Omental fat pad (tissue), 4 donors: ENCODE results near the gene MIB2. TPM values are rescaled to one million over a fixed set of nuclear protein-coding genes. Genes with fewer than 3 reads are reported as not detected.

ENCODE experiments used
- ATAC-seq: fragments of 150-250 bp; one replicate; pipeline ENCODE4 v1.9.1; 2016; ENCODE audit warnings: mild to moderate bottlenecking, moderate library complexity; ENCODE audit not compliant: low FRiP score
- DNase-seq: peaks from one replicate; pipeline ENCODE4 v3.0.0-alpha.2; 2019; ENCODE audit warnings: low spot score
- total RNA-seq, 4 donors: library from RNA; depleted of rRNA; stranded (reverse); fragments of >200 nt; gene quantifications; one replicate each; pipeline ENCODE4 v1.1.0, GENCODE V29; 2016
- TF ChIP-seq, protein P1 (sequence below), 3 donors: fragments of 450-650 bp; IDR thresholded peaks; one replicate each; pipeline ENCODE4 v1.5.1; 2016 to 2017; ENCODE audit warnings: antibody characterized with exemption in 3 of 3, mild to moderate bottlenecking in 3 of 3, moderate library complexity in 2 of 3

The MIB2 gene
- total RNA-seq, 4 donors from 2014 or later: 33.7 to 52.2 (median 40.2) TPM

DNA sequence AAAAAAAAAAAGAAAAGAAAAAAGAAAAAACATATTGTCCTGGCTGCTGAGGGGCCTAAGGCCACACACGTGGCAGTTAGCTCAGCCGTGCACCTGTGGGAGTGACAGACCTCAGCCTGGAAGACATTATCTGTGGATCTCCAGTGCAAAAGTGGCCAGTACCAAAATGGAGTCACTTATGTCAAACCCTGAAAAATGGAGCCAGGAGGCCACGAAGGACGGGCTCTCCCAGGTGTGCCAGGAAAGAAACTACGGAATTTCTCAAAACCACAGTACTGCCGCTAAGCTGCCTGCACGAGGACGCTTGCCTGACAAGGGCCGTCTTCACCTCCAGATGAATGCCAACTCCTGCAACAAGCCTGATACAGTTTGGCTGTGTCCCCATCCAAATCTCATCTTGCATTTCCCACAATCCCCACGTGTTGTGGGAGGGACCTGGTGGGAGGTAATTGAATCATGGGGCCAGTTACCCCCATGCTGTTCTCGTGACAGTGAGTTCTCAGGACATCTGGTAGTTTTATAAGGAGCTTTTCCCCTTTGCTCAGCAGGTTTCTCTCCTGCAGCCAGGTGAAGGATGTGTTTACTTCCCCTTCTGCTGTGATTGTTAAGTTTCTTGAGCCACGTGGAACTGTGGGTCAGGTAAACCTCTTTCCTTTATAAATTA is 5.3 kb upstream of the MIB2 start:
- DNase-seq (no peak), ATAC-seq (no peak)
- TF ChIP-seq, protein P1, sequence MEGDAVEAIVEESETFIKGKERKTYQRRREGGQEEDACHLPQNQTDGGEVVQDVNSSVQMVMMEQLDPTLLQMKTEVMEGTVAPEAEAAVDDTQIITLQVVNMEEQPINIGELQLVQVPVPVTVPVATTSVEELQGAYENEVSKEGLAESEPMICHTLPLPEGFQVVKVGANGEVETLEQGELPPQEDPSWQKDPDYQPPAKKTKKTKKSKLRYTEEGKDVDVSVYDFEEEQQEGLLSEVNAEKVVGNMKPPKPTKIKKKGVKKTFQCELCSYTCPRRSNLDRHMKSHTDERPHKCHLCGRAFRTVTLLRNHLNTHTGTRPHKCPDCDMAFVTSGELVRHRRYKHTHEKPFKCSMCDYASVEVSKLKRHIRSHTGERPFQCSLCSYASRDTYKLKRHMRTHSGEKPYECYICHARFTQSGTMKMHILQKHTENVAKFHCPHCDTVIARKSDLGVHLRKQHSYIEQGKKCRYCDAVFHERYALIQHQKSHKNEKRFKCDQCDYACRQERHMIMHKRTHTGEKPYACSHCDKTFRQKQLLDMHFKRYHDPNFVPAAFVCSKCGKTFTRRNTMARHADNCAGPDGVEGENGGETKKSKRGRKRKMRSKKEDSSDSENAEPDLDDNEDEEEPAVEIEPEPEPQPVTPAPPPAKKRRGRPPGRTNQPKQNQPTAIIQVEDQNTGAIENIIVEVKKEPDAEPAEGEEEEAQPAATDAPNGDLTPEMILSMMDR (IDR thresholded peaks at IDR 0.05): no peak

- ATAC-seq: no peak
Measured at GRCh38 chr1:1610796-1611195, 4.5 kb upstream of the MIB2 start.

DNA sequence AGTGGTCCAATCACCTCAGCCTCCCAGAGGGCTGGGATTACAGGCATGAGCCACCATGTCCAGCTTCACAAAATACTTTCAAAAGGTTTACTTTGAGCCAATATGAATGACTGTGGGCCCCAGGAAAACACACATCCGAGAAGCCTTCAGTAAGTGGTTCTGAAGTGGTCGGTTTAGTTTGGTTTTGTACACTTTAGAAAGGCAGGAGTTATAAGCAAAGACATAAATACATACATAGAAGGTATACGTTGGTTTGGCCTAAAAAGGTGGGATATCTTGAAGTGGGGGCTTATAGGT is 3.2 kb upstream of the MIB2 start:
- DNase-seq (no peak), ATAC-seq (no peak)
- TF ChIP-seq, protein P1 (IDR thresholded peaks at IDR 0.05): no peak

More at GRCh38 chr1:1610796-1611195, 4.5 kb upstream of the MIB2 start:
- TF ChIP-seq, protein P1 (IDR thresholded peaks at IDR 0.05): no peak
- DNase-seq: no peak

DNA sequence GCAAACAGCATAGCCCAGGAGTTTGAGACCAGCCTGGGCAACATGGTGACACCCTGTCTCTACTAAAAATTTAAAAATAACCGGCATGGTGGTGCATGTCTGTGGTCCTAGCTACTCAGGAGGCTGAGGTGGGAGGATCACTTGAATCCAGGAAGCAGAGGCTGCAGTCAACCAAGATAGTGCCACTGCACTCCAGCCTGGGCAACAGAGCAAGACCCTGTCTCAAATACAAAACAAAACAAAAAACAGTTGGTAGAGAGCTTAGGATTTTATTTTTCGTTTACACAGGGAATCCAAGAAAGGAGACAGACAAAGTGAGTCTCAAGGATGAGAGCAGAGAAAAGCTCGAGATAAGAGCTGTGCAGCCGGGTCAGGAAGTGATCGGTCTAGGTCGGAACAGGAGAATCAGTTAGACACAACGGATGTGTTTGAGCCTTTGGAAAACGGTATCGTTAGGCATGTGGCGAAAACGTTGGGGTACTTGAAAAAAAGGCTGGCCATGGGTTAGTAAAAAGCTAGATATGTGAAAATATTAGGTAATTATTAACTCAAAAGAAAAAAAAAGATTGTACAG is 1.7 kb upstream of the MIB2 start:
- TF ChIP-seq, protein P1 (IDR thresholded peaks at IDR 0.05): no peak
- DNase-seq (no peak), ATAC-seq (no peak)

- TF ChIP-seq, protein P1 (IDR thresholded peaks at IDR 0.05): no peak
- ATAC-seq (peak; percentile 53), DNase-seq (no peak)
Measured at GRCh38 chr1:1614204-1614953, 921 bp upstream of the MIB2 start.

- DNase-seq (no peak), ATAC-seq (no peak)
- TF ChIP-seq, protein P1 (IDR thresholded peaks at IDR 0.05): no peak
Measured at GRCh38 chr1:1614954-1615255, 395 bp upstream of the MIB2 start.
